HepG2 (cell line): Measurements from ENCODE around the gene MMP25. TPM values are rescaled to one million over a fixed set of nuclear protein-coding genes. Genes with fewer than 3 reads are reported as not detected.

Source experiments
- ATF7 ChIP-seq, 2 experiments: fragments of 450-650 bp in 1 of 2; sonication (generic) in 1 of 2; formaldehyde crosslinking in 1 of 2; IDR thresholded peaks; 2 replicates each; pipeline versions ENCODE4 v1.4.0 to v1.6.1; 2016 to 2020; ENCODE audit warnings: antibody characterized with exemption in 1 of 2, mild to moderate bottlenecking in 1 of 2, missing genetic modification reagents in 1 of 2
- HMGXB4 ChIP-seq, 2 experiments: sonication (generic) in 1 of 2; formaldehyde crosslinking in 1 of 2; IDR thresholded peaks; 2 replicates each; pipeline versions ENCODE4 v1.4.0 to v1.6.1; 2018 to 2020; ENCODE audit warnings: missing genetic modification reagents in 2 of 2, borderline replicate concordance in 1 of 2, low read depth in 1 of 2, mild to moderate bottlenecking in 1 of 2, missing biosample characterization in 1 of 2
- TEAD3 ChIP-seq: optimal IDR thresholded peaks from 2 replicates; pipeline ENCODE3; 2016; ENCODE audit warnings: borderline replicate concordance
- XRCC5 ChIP-seq: fragments of 200-400 bp; formaldehyde crosslinking; optimal IDR thresholded peaks from 2 replicates; pipeline ENCODE3; 2017; ENCODE audit warnings: mild to moderate bottlenecking, low read length
- ZNF24 ChIP-seq: fragments of 450-650 bp; IDR thresholded peaks from 2 replicates; pipeline ENCODE4 v1.6.1; 2017; ENCODE audit warnings: antibody characterized with exemption, mild to moderate bottlenecking
- ZNF281 ChIP-seq: sonication (generic); formaldehyde crosslinking; IDR thresholded peaks from 2 replicates; pipeline ENCODE4 v1.4.0; 2020; ENCODE audit warnings: missing genetic modification reagents, borderline replicate concordance
- ZNF337 ChIP-seq: sonication (generic); formaldehyde crosslinking; IDR thresholded peaks from 2 replicates; pipeline ENCODE4 v1.5.1; 2020; ENCODE audit warnings: missing genetic modification reagents, low read depth, mild to moderate bottlenecking, borderline replicate concordance
- polyA plus RNA-seq, 8 experiments: library from polyadenylated mRNA; depleted of rRNA in 3 of 8; stranded (reverse) in 7 of 8; unstranded in 1 of 8; fragments of >200 nt; fragmentation: Illumina TruSeq in 4 of 8; extraction: Trizol in 4 of 8; gene quantifications; 2 replicates each; pipeline versions ENCODE4 v1.2.1 to v1.2.3, GENCODE V29; 2011 to 2016; ENCODE audit warnings: low read depth in 4 of 8, missing spikeins in 1 of 8, mixed read lengths in 1 of 8; ENCODE audit not compliant: insufficient read depth in 1 of 8
- total RNA-seq, 5 experiments: library from RNA; depleted of rRNA; stranded (reverse); fragments of >200 nt; fragmentation: Illumina TruSeq; extraction: Trizol; gene quantifications; 2 replicates each; pipeline ENCODE4 v1.2.3, GENCODE V29; 2016; ENCODE audit warnings: low read depth in 1 of 5
- TF ChIP-seq, protein P1 (sequence below): sonication (generic); formaldehyde crosslinking; IDR thresholded peaks from 2 replicates; pipeline ENCODE4 v1.9.0; 2021; ENCODE audit warnings: mild to moderate bottlenecking, missing genetic modification reagents
- TF ChIP-seq, protein P2 (sequence below): sonication (generic); formaldehyde crosslinking; IDR thresholded peaks from 2 replicates; pipeline ENCODE4 v1.8.1; 2023; ENCODE audit warnings: mild to moderate bottlenecking, missing genetic modification reagents

MMP25 gene
- total and polyA plus RNA-seq, 2 of the 13 experiments (the other 11 are each of a cell fraction or from before 2014, with no cell fraction given), result 0.04 to 0.08 TPM

DNA sequence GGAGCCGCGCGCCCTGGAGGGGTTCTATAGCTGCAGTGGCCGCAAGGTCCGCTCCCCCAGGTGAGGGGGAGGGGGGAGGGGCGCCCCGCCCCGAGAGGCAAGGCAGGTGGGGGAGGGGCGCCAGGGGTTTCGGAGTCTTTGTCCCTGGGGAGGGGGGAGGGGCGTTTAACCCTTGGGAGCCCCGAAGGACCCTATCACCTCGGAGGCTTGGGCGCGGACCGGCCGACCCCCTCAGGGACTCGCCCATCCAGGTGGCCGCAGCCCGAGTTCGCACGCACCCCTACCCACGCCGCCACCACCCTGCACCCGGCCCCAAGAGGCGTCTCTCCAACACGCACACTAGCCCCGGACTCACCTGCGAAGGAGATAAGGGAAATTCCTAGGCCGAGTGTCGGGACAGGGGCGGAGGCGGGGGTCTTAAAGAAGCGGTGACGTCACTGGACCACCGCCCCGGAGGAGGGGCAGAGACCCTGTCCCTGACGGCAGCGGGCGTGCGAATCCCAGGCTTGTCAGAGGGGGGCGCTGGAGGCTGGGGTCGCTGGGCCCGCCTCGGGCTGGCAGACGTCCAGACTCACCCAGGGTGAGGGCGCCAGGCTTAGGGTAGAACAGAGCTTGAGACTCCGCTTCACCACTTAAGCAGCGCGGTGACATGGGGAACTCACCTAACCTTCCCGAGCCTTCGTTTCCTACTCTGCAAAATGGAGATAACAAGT is 28.4 kb upstream of the MMP25 start, which contains the start of gene CLDN6 (continued):
- TF ChIP-seq XRCC5 (peak; percentile 80), ZNF337 (CRISPR knock-in tag) (no peak), TEAD3 (peak; percentile 47), ZNF24 (no peak), ZNF281 (CRISPR knock-in tag) (peak; percentile 62; the same call in 1 of the 2 replicates), HMGXB4 (CRISPR knock-in tag; IDR thresholded peaks at IDR 0.05; ENCODE audit: borderline replicate concordance in 1 of 2, low read depth in 1 of 2) (peak; percentile 24 to 32; a peak in 3 of 4 replicates), ATF7 (IDR thresholded peaks at IDR 0.05) (peak; percentile 92), ATF7 (CRISPR knock-in tag; IDR thresholded peaks at IDR 0.05) (peak; percentile 72; the same call in 1 of the 2 replicates)
- TF ChIP-seq, protein P1, sequence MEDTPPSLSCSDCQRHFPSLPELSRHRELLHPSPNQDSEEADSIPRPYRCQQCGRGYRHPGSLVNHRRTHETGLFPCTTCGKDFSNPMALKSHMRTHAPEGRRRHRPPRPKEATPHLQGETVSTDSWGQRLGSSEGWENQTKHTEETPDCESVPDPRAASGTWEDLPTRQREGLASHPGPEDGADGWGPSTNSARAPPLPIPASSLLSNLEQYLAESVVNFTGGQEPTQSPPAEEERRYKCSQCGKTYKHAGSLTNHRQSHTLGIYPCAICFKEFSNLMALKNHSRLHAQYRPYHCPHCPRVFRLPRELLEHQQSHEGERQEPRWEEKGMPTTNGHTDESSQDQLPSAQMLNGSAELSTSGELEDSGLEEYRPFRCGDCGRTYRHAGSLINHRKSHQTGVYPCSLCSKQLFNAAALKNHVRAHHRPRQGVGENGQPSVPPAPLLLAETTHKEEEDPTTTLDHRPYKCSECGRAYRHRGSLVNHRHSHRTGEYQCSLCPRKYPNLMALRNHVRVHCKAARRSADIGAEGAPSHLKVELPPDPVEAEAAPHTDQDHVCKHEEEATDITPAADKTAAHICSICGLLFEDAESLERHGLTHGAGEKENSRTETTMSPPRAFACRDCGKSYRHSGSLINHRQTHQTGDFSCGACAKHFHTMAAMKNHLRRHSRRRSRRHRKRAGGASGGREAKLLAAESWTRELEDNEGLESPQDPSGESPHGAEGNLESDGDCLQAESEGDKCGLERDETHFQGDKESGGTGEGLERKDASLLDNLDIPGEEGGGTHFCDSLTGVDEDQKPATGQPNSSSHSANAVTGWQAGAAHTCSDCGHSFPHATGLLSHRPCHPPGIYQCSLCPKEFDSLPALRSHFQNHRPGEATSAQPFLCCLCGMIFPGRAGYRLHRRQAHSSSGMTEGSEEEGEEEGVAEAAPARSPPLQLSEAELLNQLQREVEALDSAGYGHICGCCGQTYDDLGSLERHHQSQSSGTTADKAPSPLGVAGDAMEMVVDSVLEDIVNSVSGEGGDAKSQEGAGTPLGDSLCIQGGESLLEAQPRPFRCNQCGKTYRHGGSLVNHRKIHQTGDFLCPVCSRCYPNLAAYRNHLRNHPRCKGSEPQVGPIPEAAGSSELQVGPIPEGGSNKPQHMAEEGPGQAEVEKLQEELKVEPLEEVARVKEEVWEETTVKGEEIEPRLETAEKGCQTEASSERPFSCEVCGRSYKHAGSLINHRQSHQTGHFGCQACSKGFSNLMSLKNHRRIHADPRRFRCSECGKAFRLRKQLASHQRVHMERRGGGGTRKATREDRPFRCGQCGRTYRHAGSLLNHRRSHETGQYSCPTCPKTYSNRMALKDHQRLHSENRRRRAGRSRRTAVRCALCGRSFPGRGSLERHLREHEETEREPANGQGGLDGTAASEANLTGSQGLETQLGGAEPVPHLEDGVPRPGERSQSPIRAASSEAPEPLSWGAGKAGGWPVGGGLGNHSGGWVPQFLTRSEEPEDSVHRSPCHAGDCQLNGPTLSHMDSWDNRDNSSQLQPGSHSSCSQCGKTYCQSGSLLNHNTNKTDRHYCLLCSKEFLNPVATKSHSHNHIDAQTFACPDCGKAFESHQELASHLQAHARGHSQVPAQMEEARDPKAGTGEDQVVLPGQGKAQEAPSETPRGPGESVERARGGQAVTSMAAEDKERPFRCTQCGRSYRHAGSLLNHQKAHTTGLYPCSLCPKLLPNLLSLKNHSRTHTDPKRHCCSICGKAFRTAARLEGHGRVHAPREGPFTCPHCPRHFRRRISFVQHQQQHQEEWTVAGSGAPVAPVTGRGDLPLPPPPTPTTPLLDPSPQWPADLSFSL (CRISPR knock-in tag), result no peak
- TF ChIP-seq, protein P2, sequence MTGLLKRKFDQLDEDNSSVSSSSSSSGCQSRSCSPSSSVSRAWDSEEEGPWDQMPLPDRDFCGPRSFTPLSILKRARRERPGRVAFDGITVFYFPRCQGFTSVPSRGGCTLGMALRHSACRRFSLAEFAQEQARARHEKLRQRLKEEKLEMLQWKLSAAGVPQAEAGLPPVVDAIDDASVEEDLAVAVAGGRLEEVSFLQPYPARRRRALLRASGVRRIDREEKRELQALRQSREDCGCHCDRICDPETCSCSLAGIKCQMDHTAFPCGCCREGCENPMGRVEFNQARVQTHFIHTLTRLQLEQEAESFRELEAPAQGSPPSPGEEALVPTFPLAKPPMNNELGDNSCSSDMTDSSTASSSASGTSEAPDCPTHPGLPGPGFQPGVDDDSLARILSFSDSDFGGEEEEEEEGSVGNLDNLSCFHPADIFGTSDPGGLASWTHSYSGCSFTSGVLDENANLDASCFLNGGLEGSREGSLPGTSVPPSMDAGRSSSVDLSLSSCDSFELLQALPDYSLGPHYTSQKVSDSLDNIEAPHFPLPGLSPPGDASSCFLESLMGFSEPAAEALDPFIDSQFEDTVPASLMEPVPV (CRISPR knock-in tag), result 0 out of 2 replicates have a peak, but pooled peaks have one; percentile 37
